Measurements from ENCODE around the gene GTF2H1. TPM values are rescaled to one million over a fixed set of nuclear protein-coding genes. Genes with fewer than 3 reads are reported as not detected.
"Not testable (repeated sequence)": the region's sequence is repeated elsewhere in the genome, so short reads cannot be mapped to it uniquely, and the experiment has no call there.

GTF2H1 gene
- total RNA-seq, 1 donor from 2014 or later, result 26.6 TPM

- DNase-seq, result no peak
- ATAC-seq, result peak; percentile 38
- intact Hi-C loops (cut with micrococcal nuclease), result no loop called here
Observed at GRCh38 chr11:18314784-18315523, 7.4 kb upstream of the GTF2H1 start.

- no peak for DNase-seq
- no peak for ATAC-seq
- intact Hi-C loops (cut with micrococcal nuclease), result no loop called here
Observed at GRCh38 chr11:18315893-18316292, 6.5 kb upstream of the GTF2H1 start.

GRCh38 chr11:18317551-18317950 is 4.8 kb upstream of the GTF2H1 start:
- DNase-seq, result no peak
- ATAC-seq, result no peak
- intact Hi-C loops (cut with micrococcal nuclease), result no loop called here

- intact Hi-C loops (cut with micrococcal nuclease), result loop anchor here (10.0 kb wide), 1 partner anchor 75 kb away; the partner anchor contains the start of gene LDHA
- ATAC-seq, result no peak
- DNase-seq, result no peak
Observed at GRCh38 chr11:18319914-18320313, 2.5 kb upstream of the GTF2H1 start.

- intact Hi-C loops (cut with micrococcal nuclease), result loop anchor here (10.0 kb wide), 1 partner anchor 74 kb away; the partner anchor contains the start of gene LDHA
- no peak for ATAC-seq
- DNase-seq, result no peak
Observed at GRCh38 chr11:18320617-18321016, 1.8 kb upstream of the GTF2H1 start.

GRCh38 chr11:18321578-18321968 is 794 bp upstream of the GTF2H1 start:
- ATAC-seq (no peak), DNase-seq (no peak)
- intact Hi-C loops (cut with micrococcal nuclease), result loop anchor here (10.0 kb wide), 1 partner anchor 73 kb away; the partner anchor contains the start of gene LDHA

- no peak for DNase-seq
- intact Hi-C loops (cut with micrococcal nuclease), result loop anchor here (10.0 kb wide), 1 partner anchor 72 kb away; the partner anchor contains the start of gene LDHA
- ATAC-seq, result no peak
Observed at GRCh38 chr11:18322818-18323570, 627 bp downstream of the GTF2H1 start.

GRCh38 chr11:18323881-18324280 is 1.5 kb downstream of the GTF2H1 start:
- not testable (repeated sequence) for ATAC-seq, DNase-seq
- intact Hi-C loops (cut with micrococcal nuclease), result loop anchor here (10.0 kb wide), 1 partner anchor 71 kb away; the partner anchor contains the start of gene LDHA

GRCh38 chr11:18324381-18324780 is 2.0 kb downstream of the GTF2H1 start:
- DNase-seq (no peak), ATAC-seq (peak; percentile 11)
- intact Hi-C loops (cut with micrococcal nuclease), result loop anchor here (10.0 kb wide), 1 partner anchor 70 kb away; the partner anchor contains the start of gene LDHA

- DNase-seq (no peak), ATAC-seq (no peak)
- intact Hi-C loops (cut with micrococcal nuclease), result loop anchor here (10.0 kb wide), 1 partner anchor 65 kb away; the partner anchor contains the start of gene LDHA
Observed at GRCh38 chr11:18329196-18329870, 7.0 kb downstream of the GTF2H1 start.

- DNase-seq (no peak), ATAC-seq (no peak)
- intact Hi-C loops (cut with micrococcal nuclease), result no loop called here
Observed at GRCh38 chr11:18330921-18331320, 8.6 kb downstream of the GTF2H1 start.

GRCh38 chr11:18332302-18332701 is 9.9 kb downstream of the GTF2H1 start:
- ATAC-seq (no peak), DNase-seq (no peak)
- intact Hi-C loops (cut with micrococcal nuclease), result no loop called here

- no peak for ATAC-seq
- intact Hi-C loops (cut with micrococcal nuclease), result no loop called here
Observed at GRCh38 chr11:18332891-18333290, 10.5 kb downstream of the GTF2H1 start.

GRCh38 chr11:18347471-18348125 is 25.2 kb downstream of the GTF2H1 start:
- intact Hi-C loops (cut with micrococcal nuclease), result no loop called here
- no peak for DNase-seq
- ATAC-seq, result no peak

More at GRCh38 chr11:18332891-18333290, 10.5 kb downstream of the GTF2H1 start:
- DNase-seq, result no peak

GRCh38 chr11:18352581-18352980 is 30.2 kb downstream of the GTF2H1 start:
- ATAC-seq, result no peak
- no peak for DNase-seq
- intact Hi-C loops (cut with micrococcal nuclease), result no loop called here

- ATAC-seq (no peak), DNase-seq (no peak)
- intact Hi-C loops (cut with micrococcal nuclease), result no loop called here
Observed at GRCh38 chr11:18358646-18359045, 36.3 kb downstream of the GTF2H1 start.

- intact Hi-C loops (cut with micrococcal nuclease), result no loop called here
- no peak for ATAC-seq
- DNase-seq, result no peak
Observed at GRCh38 chr11:18361154-18361553, 38.8 kb downstream of the GTF2H1 start.

GRCh38 chr11:18364495-18365073 is 42.2 kb downstream of the GTF2H1 start:
- DNase-seq (no peak), ATAC-seq (no peak)
- intact Hi-C loops (cut with micrococcal nuclease), result no loop called here

GRCh38 chr11:18365741-18366140 is 43.4 kb downstream of the GTF2H1 start:
- no peak for DNase-seq
- ATAC-seq, result peak; percentile 20
- intact Hi-C loops (cut with micrococcal nuclease), result no loop called here

Data from left ventricle myocardium superior (tissue), 1 donor.